ENCODE results near the gene ILDR1.

The ILDR1 gene

GRCh38 chr3:122025296-122025695 is 3.2 kb upstream of the ILDR1 start:
- TF ChIP-seq CTCF (IDR thresholded peaks at IDR 0.05): no peak

- no peak for TF ChIP-seq CTCF (IDR thresholded peaks at IDR 0.05)
Measured at GRCh38 chr3:122024800-122025199, 2.8 kb upstream of the ILDR1 start.

GRCh38 chr3:122023335-122023910 is 1.4 kb upstream of the ILDR1 start:
- no peak for TF ChIP-seq CTCF (IDR thresholded peaks at IDR 0.05)

- TF ChIP-seq CTCF (IDR thresholded peaks at IDR 0.05): no peak
Measured at GRCh38 chr3:122021037-122021436, 1.0 kb downstream of the ILDR1 start.

- TF ChIP-seq CTCF (IDR thresholded peaks at IDR 0.05): no peak
Measured at GRCh38 chr3:122019493-122019892, 2.6 kb downstream of the ILDR1 start.

- no peak for TF ChIP-seq CTCF (IDR thresholded peaks at IDR 0.05)
Measured at GRCh38 chr3:122014741-122015140, 7.3 kb downstream of the ILDR1 start.

GRCh38 chr3:122013448-122013925 is 8.6 kb downstream of the ILDR1 start:
- no peak for TF ChIP-seq CTCF (IDR thresholded peaks at IDR 0.05)

- no peak for TF ChIP-seq CTCF (IDR thresholded peaks at IDR 0.05)
Measured at GRCh38 chr3:122012821-122013220, 9.2 kb downstream of the ILDR1 start.

Data from LNCAP (cell line).